ENCODE results near the gene NAT16. TPM values are rescaled to one million over a fixed set of nuclear protein-coding genes. Genes with fewer than 3 reads are reported as not detected.
A peak's percentile ranks its signal among the peaks of the same experiment; 100 is the strongest.

Gene NAT16
- total and polyA plus RNA-seq, 2 of the 8 experiments (the other 6 are each of a cell fraction or from before 2014, with no cell fraction given) = 0.26 to 0.84 TPM

GRCh38 chr7:101165958-101166647, 14.0 kb downstream of the NAT16 start (continued):
- peak; percentile 73 for TF ChIP-seq SAP30 (IDR thresholded peaks at IDR 0.05; ENCODE audit: insufficient read depth, insufficient replicate concordance, low read length)
- TF ChIP-seq PHF8 (conservative IDR thresholded peaks at IDR 0.05; ENCODE audit: low read depth, low read length) = 0 out of 2 replicates have a peak, but pooled peaks have one; percentile 10
- peak; percentile 1; the same call in 1 of the 2 replicates for TF ChIP-seq SUZ12 (IDR thresholded peaks at IDR 0.05; ENCODE audit: low read length)

Measured in H1 (cell line).